Myocyte (in vitro differentiated cells): ENCODE measurements around the gene MEGF11. TPM values are rescaled to one million over a fixed set of nuclear protein-coding genes. Genes with fewer than 3 reads are reported as not detected.

Experiments used
- DNase-seq: peaks from one replicate; pipeline ENCODE4 v3.0.0-alpha.2; 2012; ENCODE audit warnings: low read depth
- total RNA-seq: library from RNA; depleted of rRNA; stranded (reverse); fragments of >200 nt; gene quantifications from 2 replicates; pipeline ENCODE4 v1.2.3, GENCODE V29; 2014

The MEGF11 gene
- total RNA-seq, 1 donor from 2014 or later = not detected

GRCh38 chr15:66240240-66240794 lies 13.2 kb downstream of the MEGF11 start:
- no peak for DNase-seq

GRCh38 chr15:66239514-66239913 lies 14.0 kb downstream of the MEGF11 start:
- DNase-seq = no peak

- no peak for DNase-seq
Measured at GRCh38 chr15:66238318-66238717, 15.2 kb downstream of the MEGF11 start.

- DNase-seq = no peak
Measured at GRCh38 chr15:66237513-66238235, 15.9 kb downstream of the MEGF11 start.

GRCh38 chr15:66236806-66237375 lies 16.7 kb downstream of the MEGF11 start:
- no peak for DNase-seq

GRCh38 chr15:66235866-66236265 lies 17.7 kb downstream of the MEGF11 start:
- DNase-seq = no peak

- no peak for DNase-seq
Measured at GRCh38 chr15:66234798-66235197, 18.8 kb downstream of the MEGF11 start.

GRCh38 chr15:66233487-66234415 lies 19.8 kb downstream of the MEGF11 start:
- no peak for DNase-seq

- DNase-seq = peak; percentile 20
Measured at GRCh38 chr15:66232267-66232625, 21.3 kb downstream of the MEGF11 start.

- no peak for DNase-seq
Measured at GRCh38 chr15:66231394-66232266, 21.9 kb downstream of the MEGF11 start.

GRCh38 chr15:66229790-66230465 lies 23.6 kb downstream of the MEGF11 start:
- DNase-seq = no peak

- no peak for DNase-seq
Measured at GRCh38 chr15:66228807-66229735, 24.5 kb downstream of the MEGF11 start.

GRCh38 chr15:66226736-66227135 lies 26.8 kb downstream of the MEGF11 start:
- no peak for DNase-seq

- DNase-seq = no peak
Measured at GRCh38 chr15:66225656-66226274, 27.8 kb downstream of the MEGF11 start.

- DNase-seq = no peak
Measured at GRCh38 chr15:66224946-66225345, 28.6 kb downstream of the MEGF11 start.

GRCh38 chr15:66222273-66223198 lies 31.0 kb downstream of the MEGF11 start:
- no peak for DNase-seq

GRCh38 chr15:66221126-66221525 lies 32.4 kb downstream of the MEGF11 start:
- DNase-seq = peak; percentile 48
